ENCODE measurements around the gene PIGU. TPM values are rescaled to one million over a fixed set of nuclear protein-coding genes. Genes with fewer than 3 reads are reported as not detected.

Gene PIGU
- total and polyA plus RNA-seq, 2 of the 13 experiments (the other 11 are each of a cell fraction or from before 2014, with no cell fraction given), result 45.5 to 231 TPM

DNA sequence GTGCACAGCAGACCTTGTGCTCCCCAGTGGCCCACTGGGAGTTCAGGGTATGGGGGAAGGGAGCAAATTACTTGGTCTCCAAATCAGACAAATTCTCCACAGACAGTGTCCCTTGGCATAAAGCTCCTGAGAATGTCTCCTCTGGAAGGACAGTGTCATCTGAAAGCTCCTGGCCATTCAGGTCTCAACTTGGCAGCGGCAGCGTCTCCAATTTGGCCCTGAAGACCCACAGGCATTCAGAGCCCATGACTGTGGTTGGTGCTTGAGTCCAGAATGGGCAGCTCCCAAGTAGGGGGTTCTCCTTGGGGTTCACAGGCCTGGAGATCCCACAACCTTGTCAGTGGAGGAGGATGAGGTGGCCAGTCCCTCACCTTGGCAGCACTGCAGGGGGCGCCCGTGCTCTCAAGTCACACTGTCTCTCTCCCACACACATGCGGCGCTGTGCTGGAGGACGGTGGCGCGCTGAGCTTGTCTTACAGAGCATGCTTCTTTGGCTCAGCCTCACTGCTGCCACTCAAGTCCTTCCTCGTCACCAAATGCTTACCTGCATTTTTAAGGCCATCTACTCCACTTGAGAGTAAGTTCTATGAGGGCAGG lies 140.0 kb downstream of the PIGU start (continued):
- TF ChIP-seq ZIK1 (CRISPR knock-in tag; IDR thresholded peaks at IDR 0.05; ENCODE audit: borderline replicate concordance, low read depth), result no peak
- no peak for TF ChIP-seq ZNF253 (CRISPR knock-in tag; IDR thresholded peaks at IDR 0.05; ENCODE audit: borderline replicate concordance)
- TF ChIP-seq KLF6 (CRISPR knock-in tag; IDR thresholded peaks at IDR 0.05), result no peak
- TF ChIP-seq KDM6A (CRISPR knock-in tag; IDR thresholded peaks at IDR 0.05; ENCODE audit: low read depth), result no peak
- TF ChIP-seq, protein P1, sequence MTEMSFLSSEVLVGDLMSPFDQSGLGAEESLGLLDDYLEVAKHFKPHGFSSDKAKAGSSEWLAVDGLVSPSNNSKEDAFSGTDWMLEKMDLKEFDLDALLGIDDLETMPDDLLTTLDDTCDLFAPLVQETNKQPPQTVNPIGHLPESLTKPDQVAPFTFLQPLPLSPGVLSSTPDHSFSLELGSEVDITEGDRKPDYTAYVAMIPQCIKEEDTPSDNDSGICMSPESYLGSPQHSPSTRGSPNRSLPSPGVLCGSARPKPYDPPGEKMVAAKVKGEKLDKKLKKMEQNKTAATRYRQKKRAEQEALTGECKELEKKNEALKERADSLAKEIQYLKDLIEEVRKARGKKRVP (CRISPR knock-in tag; IDR thresholded peaks at IDR 0.05), result no peak
- TF ChIP-seq JUNB (CRISPR knock-in tag; IDR thresholded peaks at IDR 0.05; ENCODE audit: borderline replicate concordance), result no peak
- no peak for TF ChIP-seq ZSCAN20 (CRISPR knock-in tag; IDR thresholded peaks at IDR 0.05; ENCODE audit: borderline replicate concordance)
- TF ChIP-seq SRSF1 (optimal IDR thresholded peaks at IDR 0.05; ENCODE audit: low read depth, low read length), result no peak
- no peak for TF ChIP-seq EZH2 (conservative IDR thresholded peaks at IDR 0.05; ENCODE audit: low read depth, low read length)
- no peak for TF ChIP-seq ARID2 (CRISPR knock-in tag; IDR thresholded peaks at IDR 0.05; ENCODE audit: borderline replicate concordance)
- TF ChIP-seq BRCA1 (CRISPR knock-in tag; IDR thresholded peaks at IDR 0.05), result no peak
- TF ChIP-seq POGK (CRISPR knock-in tag; conservative IDR thresholded peaks at IDR 0.05), result no peak
- TF ChIP-seq ZNF460 (CRISPR knock-in tag; IDR thresholded peaks at IDR 0.05; ENCODE audit: borderline replicate concordance), result no peak
- no peak for TF ChIP-seq ZSCAN30 (CRISPR knock-in tag; IDR thresholded peaks at IDR 0.05)
- TF ChIP-seq, protein P2, sequence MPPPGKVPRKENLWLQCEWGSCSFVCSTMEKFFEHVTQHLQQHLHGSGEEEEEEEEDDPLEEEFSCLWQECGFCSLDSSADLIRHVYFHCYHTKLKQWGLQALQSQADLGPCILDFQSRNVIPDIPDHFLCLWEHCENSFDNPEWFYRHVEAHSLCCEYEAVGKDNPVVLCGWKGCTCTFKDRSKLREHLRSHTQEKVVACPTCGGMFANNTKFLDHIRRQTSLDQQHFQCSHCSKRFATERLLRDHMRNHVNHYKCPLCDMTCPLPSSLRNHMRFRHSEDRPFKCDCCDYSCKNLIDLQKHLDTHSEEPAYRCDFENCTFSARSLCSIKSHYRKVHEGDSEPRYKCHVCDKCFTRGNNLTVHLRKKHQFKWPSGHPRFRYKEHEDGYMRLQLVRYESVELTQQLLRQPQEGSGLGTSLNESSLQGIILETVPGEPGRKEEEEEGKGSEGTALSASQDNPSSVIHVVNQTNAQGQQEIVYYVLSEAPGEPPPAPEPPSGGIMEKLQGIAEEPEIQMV (CRISPR knock-in tag; IDR thresholded peaks at IDR 0.05; ENCODE audit: low read depth), result no peak
- TF ChIP-seq AKNA (CRISPR knock-in tag; IDR thresholded peaks at IDR 0.05; ENCODE audit: borderline replicate concordance), result no peak
- TF ChIP-seq, protein P3, sequence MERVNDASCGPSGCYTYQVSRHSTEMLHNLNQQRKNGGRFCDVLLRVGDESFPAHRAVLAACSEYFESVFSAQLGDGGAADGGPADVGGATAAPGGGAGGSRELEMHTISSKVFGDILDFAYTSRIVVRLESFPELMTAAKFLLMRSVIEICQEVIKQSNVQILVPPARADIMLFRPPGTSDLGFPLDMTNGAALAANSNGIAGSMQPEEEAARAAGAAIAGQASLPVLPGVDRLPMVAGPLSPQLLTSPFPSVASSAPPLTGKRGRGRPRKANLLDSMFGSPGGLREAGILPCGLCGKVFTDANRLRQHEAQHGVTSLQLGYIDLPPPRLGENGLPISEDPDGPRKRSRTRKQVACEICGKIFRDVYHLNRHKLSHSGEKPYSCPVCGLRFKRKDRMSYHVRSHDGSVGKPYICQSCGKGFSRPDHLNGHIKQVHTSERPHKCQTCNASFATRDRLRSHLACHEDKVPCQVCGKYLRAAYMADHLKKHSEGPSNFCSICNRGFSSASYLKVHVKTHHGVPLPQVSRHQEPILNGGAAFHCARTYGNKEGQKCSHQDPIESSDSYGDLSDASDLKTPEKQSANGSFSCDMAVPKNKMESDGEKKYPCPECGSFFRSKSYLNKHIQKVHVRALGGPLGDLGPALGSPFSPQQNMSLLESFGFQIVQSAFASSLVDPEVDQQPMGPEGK (CRISPR knock-in tag; IDR thresholded peaks at IDR 0.05), result no peak
- no peak for TF ChIP-seq PHF20 (CRISPR knock-in tag; IDR thresholded peaks at IDR 0.05)
